K562 (cell line): ENCODE data around the gene LDB1.

Experiments
- GABPA ChIP-seq: fragments of 200-800 bp; sonication (Bioruptor generic); conservative IDR thresholded peaks from 2 replicates; pipeline ENCODE4 v1.6.1; 2016; ENCODE audit warnings: low read depth, missing genetic modification characterization, missing compliant biosample characterization
- POLR2A ChIP-seq: fragments of 450-650 bp; conservative IDR thresholded peaks from 2 replicates; pipeline ENCODE4 v1.6.1; 2016
- SMAD4 ChIP-seq: fragments of 250-450 bp; sonication (Bioruptor Pico); conservative IDR thresholded peaks from 2 replicates; pipeline ENCODE4 v1.8.0; 2021; ENCODE audit warnings: inconsistent platforms, mild to moderate bottlenecking, moderate library complexity
- SMARCE1 ChIP-seq: fragments of 450-650 bp; IDR thresholded peaks from 2 replicates; pipeline ENCODE4 v1.7.1; 2016; ENCODE audit warnings: mild to moderate bottlenecking
- SP1 ChIP-seq: sonication (generic); formaldehyde crosslinking; IDR thresholded peaks from 2 replicates; pipeline ENCODE4 v1.8.1; 2022; ENCODE audit warnings: mild to moderate bottlenecking, missing genetic modification reagents
- TCF7L2 ChIP-seq: fragments of 150-350 bp; IDR thresholded peaks from 2 replicates; pipeline ENCODE4 v1.6.1; 2016; ENCODE audit warnings: low read depth, mild to moderate bottlenecking, low read length, moderate library complexity
- TF ChIP-seq, protein P1 (sequence below): sonication (generic); formaldehyde crosslinking; IDR thresholded peaks from 2 replicates; pipeline ENCODE4 v1.8.0; 2022; ENCODE audit warnings: mild to moderate bottlenecking, missing genetic modification reagents
- TF ChIP-seq, protein P2 (sequence below): IDR thresholded peaks from 2 replicates; pipeline ENCODE4 v1.6.1; 2012; ENCODE audit warnings: low read depth, low read length, improper control_type of control experiment, borderline replicate concordance

DNA sequence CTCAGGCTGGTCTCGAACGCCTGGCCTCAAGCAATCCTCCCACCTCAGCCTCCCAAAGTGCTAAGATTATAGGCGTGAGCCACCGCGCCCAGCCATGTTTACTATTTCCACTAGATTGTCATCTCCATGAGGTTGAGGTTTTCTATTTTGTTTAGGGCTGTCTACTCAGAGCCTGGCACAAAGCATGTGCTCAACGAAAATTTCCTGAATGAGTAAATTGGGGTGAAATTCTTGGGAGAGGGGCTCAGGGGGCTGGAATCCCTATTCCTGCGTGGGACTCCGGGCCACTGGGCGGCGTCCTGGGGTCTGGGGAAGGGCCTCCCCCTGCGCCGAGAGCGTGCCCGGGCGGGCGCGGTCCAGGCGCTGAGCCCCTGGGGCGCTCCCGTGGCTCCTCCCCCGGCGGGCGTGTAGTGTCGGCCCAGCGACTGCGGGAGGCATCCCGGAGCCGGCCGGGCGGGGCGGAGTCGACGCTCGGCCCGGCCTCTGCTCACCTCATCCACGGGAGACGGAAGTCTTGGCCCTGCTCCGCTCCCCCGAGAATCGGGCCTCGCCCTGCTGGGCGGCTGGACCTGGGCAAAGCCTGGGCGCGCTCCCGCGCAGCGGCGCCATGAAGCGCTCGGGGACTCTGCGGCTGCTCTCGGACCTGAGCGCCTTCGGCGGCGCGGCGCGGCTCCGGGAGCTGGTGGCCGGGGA, 55.2 kb downstream of the LDB1 start, which contains the start of gene HPS6:
- no peak for TF ChIP-seq SMARCE1
- peak; percentile 79 for TF ChIP-seq GABPA (tag)
- TF ChIP-seq SMAD4 = peak; percentile 49
- no peak for TF ChIP-seq TCF7L2
- peak; percentile 62 for TF ChIP-seq SP1 (CRISPR knock-in tag)
- peak; percentile 70 for TF ChIP-seq POLR2A
- TF ChIP-seq, protein P1, sequence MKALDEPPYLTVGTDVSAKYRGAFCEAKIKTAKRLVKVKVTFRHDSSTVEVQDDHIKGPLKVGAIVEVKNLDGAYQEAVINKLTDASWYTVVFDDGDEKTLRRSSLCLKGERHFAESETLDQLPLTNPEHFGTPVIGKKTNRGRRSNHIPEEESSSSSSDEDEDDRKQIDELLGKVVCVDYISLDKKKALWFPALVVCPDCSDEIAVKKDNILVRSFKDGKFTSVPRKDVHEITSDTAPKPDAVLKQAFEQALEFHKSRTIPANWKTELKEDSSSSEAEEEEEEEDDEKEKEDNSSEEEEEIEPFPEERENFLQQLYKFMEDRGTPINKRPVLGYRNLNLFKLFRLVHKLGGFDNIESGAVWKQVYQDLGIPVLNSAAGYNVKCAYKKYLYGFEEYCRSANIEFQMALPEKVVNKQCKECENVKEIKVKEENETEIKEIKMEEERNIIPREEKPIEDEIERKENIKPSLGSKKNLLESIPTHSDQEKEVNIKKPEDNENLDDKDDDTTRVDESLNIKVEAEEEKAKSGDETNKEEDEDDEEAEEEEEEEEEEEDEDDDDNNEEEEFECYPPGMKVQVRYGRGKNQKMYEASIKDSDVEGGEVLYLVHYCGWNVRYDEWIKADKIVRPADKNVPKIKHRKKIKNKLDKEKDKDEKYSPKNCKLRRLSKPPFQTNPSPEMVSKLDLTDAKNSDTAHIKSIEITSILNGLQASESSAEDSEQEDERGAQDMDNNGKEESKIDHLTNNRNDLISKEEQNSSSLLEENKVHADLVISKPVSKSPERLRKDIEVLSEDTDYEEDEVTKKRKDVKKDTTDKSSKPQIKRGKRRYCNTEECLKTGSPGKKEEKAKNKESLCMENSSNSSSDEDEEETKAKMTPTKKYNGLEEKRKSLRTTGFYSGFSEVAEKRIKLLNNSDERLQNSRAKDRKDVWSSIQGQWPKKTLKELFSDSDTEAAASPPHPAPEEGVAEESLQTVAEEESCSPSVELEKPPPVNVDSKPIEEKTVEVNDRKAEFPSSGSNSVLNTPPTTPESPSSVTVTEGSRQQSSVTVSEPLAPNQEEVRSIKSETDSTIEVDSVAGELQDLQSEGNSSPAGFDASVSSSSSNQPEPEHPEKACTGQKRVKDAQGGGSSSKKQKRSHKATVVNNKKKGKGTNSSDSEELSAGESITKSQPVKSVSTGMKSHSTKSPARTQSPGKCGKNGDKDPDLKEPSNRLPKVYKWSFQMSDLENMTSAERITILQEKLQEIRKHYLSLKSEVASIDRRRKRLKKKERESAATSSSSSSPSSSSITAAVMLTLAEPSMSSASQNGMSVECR = no peak; the same call in 1 of the 2 replicates
- TF ChIP-seq, protein P2, sequence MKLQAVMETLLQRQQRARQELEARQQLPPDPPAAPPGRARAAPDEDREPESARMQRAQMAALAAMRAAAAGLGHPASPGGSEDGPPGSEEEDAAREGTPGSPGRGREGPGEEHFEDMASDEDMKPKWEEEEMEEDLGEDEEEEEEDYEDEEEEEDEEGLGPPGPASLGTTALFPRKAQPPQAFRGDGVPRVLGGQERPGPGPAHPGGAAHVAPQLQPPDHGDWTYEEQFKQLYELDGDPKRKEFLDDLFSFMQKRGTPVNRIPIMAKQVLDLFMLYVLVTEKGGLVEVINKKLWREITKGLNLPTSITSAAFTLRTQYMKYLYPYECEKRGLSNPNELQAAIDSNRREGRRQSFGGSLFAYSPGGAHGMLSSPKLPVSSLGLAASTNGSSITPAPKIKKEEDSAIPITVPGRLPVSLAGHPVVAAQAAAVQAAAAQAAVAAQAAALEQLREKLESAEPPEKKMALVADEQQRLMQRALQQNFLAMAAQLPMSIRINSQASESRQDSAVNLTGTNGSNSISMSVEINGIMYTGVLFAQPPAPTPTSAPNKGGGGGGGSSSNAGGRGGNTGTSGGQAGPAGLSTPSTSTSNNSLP = no peak
